ENCODE measurements around the gene LRRC74A.

Gene LRRC74A

DNA sequence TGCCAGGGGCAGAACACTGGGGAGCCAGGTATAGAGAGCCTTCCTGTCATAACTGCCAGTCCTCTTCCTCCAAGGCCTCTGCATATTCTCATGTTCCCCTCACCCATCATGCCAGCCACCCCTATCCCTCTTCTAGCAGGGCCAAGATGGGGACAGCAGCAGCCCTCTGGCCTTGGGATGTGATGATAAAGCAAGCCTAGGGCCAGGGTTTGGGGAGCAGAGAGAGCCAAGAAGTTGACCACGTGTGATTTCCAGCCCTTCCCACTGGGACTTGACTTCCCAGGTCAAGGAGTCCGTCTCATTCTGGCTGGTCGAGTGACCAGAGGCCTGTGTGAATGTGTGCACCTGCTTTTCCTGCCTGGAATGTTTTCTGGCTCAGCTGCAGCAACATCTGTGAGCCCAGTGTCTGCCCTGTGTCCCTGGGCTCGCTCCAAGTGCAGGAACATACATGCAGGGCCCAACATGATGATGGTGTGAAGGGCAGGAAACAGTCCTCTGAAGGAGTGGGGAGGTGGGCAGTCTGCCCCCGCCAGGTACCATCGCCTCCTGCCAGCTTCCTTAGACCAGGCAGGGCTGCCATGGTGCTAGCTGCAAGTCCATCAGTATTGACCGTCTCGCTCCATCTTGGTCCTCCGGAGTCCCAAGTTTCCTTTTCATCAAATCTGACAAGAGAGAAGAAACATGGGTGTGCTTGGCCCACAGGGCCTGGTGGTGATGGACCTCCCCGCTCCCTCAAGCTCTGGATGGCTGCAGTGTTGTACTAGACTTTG, 43.9 kb upstream of the LRRC74A start:
- TF ChIP-seq BACH2 (CRISPR knock-in tag; IDR thresholded peaks at IDR 0.05; ENCODE audit: borderline replicate concordance) (no peak), ZFP3 (CRISPR knock-in tag; IDR thresholded peaks at IDR 0.05) (no peak), ZFP30 (CRISPR knock-in tag; IDR thresholded peaks at IDR 0.05) (no peak)
- TF ChIP-seq, protein P1, sequence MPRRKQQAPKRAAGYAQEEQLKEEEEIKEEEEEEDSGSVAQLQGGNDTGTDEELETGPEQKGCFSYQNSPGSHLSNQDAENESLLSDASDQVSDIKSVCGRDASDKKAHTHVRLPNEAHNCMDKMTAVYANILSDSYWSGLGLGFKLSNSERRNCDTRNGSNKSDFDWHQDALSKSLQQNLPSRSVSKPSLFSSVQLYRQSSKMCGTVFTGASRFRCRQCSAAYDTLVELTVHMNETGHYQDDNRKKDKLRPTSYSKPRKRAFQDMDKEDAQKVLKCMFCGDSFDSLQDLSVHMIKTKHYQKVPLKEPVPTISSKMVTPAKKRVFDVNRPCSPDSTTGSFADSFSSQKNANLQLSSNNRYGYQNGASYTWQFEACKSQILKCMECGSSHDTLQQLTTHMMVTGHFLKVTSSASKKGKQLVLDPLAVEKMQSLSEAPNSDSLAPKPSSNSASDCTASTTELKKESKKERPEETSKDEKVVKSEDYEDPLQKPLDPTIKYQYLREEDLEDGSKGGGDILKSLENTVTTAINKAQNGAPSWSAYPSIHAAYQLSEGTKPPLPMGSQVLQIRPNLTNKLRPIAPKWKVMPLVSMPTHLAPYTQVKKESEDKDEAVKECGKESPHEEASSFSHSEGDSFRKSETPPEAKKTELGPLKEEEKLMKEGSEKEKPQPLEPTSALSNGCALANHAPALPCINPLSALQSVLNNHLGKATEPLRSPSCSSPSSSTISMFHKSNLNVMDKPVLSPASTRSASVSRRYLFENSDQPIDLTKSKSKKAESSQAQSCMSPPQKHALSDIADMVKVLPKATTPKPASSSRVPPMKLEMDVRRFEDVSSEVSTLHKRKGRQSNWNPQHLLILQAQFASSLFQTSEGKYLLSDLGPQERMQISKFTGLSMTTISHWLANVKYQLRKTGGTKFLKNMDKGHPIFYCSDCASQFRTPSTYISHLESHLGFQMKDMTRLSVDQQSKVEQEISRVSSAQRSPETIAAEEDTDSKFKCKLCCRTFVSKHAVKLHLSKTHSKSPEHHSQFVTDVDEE (CRISPR knock-in tag; IDR thresholded peaks at IDR 0.05), result no peak
- TF ChIP-seq, protein P2, sequence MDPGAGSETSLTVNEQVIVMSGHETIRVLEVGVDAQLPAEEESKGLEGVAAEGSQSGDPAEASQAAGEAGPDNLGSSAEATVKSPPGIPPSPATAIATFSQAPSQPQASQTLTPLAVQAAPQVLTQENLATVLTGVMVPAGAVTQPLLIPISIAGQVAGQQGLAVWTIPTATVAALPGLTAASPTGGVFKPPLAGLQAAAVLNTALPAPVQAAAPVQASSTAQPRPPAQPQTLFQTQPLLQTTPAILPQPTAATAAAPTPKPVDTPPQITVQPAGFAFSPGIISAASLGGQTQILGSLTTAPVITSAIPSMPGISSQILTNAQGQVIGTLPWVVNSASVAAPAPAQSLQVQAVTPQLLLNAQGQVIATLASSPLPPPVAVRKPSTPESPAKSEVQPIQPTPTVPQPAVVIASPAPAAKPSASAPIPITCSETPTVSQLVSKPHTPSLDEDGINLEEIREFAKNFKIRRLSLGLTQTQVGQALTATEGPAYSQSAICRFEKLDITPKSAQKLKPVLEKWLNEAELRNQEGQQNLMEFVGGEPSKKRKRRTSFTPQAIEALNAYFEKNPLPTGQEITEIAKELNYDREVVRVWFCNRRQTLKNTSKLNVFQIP (CRISPR knock-in tag; IDR thresholded peaks at IDR 0.05; ENCODE audit: borderline replicate concordance, low read depth), result no peak
- no peak for ATAC-seq

DNA sequence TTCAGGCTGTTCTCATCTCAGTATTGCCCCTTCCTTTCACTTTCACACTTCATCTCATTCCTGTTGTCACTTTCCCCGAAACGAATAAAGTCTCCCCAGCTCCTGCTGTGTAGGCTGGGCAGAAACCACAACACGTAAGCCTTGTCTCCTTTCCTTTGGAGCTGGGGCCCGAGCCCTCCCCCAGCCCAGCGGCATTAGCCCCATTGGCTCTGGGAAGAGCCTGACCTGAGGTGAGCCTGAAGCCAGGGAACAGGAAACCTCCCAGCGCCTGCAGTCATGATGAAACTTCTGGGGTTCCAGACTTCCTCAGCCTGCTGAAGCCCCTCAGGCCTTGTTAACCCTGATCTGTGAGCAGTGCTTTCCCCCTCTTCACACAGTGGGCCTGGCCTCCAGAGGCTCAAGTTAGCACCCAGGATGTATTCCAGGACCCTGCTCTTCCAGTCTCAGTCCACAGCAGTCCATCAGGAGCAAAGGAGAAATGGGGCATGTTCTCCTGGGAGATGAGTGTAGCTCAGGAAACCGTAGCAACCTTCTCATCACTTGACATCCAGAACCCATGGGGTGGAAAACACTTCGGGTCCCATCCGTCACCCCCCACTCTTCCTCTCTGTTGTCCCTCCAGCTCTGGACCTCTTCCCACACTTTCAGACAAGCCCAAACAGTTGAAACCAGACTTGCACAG, 43.2 kb upstream of the LRRC74A start:
- TF ChIP-seq ISL1 (CRISPR knock-in tag; IDR thresholded peaks at IDR 0.05) (no peak), PATZ1 (CRISPR knock-in tag; IDR thresholded peaks at IDR 0.05; ENCODE audit: borderline replicate concordance) (no peak), GLIS3 (CRISPR knock-in tag; IDR thresholded peaks at IDR 0.05) (no peak), RARB (CRISPR knock-in tag; IDR thresholded peaks at IDR 0.05) (no peak)

DNA sequence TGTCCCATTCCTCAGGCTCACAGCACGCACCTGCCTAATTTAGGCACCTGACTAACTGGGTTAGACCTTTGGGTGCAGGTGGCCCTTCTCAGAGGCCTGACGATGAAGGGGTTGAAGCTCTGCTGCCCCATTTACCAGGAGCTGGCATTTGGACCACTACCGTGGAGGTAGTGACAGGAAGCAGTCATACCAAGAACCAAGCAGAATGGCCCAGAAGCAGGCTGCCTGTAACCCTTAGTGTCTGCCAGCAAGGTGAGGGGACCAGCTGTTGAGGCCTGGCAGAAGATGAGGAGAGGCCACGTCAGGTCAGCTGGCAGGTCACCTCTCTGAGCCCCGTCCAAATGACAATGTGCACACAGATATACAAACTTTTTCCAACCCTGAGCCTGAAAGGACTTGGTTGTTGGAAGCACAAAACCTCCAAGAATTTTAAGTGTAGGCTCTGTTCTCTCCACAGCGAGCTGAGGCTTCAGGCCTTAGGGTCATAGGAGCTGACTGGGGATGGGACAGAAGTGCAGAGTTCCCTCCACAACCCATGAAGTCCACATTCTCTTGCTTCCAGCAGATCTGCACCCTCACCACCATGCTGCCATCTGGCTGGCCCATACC, 41.8 kb upstream of the LRRC74A start:
- TF ChIP-seq CREB5 (CRISPR knock-in tag; IDR thresholded peaks at IDR 0.05; ENCODE audit: low read depth) (no peak), ISL1 (CRISPR knock-in tag; IDR thresholded peaks at IDR 0.05) (no peak), ESRRG (CRISPR knock-in tag; IDR thresholded peaks at IDR 0.05) (no peak), ZNF565 (CRISPR knock-in tag; conservative IDR thresholded peaks at IDR 0.05; ENCODE audit: low read depth) (no peak), CSDC2 (CRISPR knock-in tag; IDR thresholded peaks at IDR 0.05) (no peak)
- TF ChIP-seq, protein P1 (CRISPR knock-in tag; IDR thresholded peaks at IDR 0.05), result no peak
- ATAC-seq, result no peak

More for the DNA sequence above, 43.2 kb upstream of the LRRC74A start:
- no peak for ATAC-seq

DNA sequence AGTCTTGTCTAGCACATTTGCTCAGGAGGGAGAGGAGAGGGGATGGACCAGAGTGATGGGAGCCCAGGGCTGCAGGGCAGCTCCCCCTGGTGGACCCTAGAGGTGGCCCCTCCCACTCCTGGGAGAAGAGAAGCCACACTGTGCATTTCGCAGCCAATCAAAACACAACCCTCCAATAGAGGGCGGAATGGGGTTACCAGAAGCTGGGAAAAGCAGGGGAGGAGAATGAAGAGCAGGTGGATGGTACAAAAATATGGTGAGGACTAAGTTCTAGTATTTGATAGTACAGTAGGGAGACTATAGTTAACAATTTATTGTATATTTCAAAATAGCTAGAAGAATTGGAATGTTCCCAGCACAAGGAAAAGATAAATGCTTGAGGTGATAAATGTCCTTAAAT, 41.3 kb upstream of the LRRC74A start:
- peak; percentile 97 for ATAC-seq
- TF ChIP-seq CSDC2 (CRISPR knock-in tag; IDR thresholded peaks at IDR 0.05), result no peak
- TF ChIP-seq ZNF565 (CRISPR knock-in tag; conservative IDR thresholded peaks at IDR 0.05; ENCODE audit: low read depth), result no peak
- no peak for TF ChIP-seq ARNTL (CRISPR knock-in tag; IDR thresholded peaks at IDR 0.05; ENCODE audit: borderline replicate concordance, low read depth)
- TF ChIP-seq TCF4 (CRISPR knock-in tag; IDR thresholded peaks at IDR 0.05; ENCODE audit: borderline replicate concordance), result no peak
- no peak for TF ChIP-seq GLIS3 (CRISPR knock-in tag; IDR thresholded peaks at IDR 0.05)
- no peak for TF ChIP-seq ZNF8 (CRISPR knock-in tag; IDR thresholded peaks at IDR 0.05)
- TF ChIP-seq CSRNP3 (CRISPR knock-in tag; IDR thresholded peaks at IDR 0.05), result no peak
- TF ChIP-seq, protein P1 (CRISPR knock-in tag; IDR thresholded peaks at IDR 0.05), result no peak
- no peak for TF ChIP-seq ZFP3 (CRISPR knock-in tag; IDR thresholded peaks at IDR 0.05)

All from SK-N-SH treated with all-trans-retinoic acid at 6 μM for 48 hours (cell line).